Measurements from ENCODE around the gene RALGDS.

GRCh38 chr9:133143639-133144141 is 22.6 kb upstream of the RALGDS start:
- TF ChIP-seq ZNF331 (CRISPR knock-in tag; IDR thresholded peaks at IDR 0.05; ENCODE audit: low read depth) (no peak), CTCF (conservative IDR thresholded peaks at IDR 0.05; ENCODE audit: low read depth in 2 of 2) (no peak), POLR2AphosphoS5 (IDR thresholded peaks at IDR 0.05; ENCODE audit: low read depth) (no peak), EZH2 (IDR thresholded peaks at IDR 0.05; ENCODE audit: low read depth, unreplicated experiment) (no peak), EZH2phosphoT487 (IDR thresholded peaks at IDR 0.05; ENCODE audit: unreplicated experiment) (no peak), JUNB (IDR thresholded peaks at IDR 0.05; ENCODE audit: unreplicated experiment) (no peak)
- TF ChIP-seq, protein P1, sequence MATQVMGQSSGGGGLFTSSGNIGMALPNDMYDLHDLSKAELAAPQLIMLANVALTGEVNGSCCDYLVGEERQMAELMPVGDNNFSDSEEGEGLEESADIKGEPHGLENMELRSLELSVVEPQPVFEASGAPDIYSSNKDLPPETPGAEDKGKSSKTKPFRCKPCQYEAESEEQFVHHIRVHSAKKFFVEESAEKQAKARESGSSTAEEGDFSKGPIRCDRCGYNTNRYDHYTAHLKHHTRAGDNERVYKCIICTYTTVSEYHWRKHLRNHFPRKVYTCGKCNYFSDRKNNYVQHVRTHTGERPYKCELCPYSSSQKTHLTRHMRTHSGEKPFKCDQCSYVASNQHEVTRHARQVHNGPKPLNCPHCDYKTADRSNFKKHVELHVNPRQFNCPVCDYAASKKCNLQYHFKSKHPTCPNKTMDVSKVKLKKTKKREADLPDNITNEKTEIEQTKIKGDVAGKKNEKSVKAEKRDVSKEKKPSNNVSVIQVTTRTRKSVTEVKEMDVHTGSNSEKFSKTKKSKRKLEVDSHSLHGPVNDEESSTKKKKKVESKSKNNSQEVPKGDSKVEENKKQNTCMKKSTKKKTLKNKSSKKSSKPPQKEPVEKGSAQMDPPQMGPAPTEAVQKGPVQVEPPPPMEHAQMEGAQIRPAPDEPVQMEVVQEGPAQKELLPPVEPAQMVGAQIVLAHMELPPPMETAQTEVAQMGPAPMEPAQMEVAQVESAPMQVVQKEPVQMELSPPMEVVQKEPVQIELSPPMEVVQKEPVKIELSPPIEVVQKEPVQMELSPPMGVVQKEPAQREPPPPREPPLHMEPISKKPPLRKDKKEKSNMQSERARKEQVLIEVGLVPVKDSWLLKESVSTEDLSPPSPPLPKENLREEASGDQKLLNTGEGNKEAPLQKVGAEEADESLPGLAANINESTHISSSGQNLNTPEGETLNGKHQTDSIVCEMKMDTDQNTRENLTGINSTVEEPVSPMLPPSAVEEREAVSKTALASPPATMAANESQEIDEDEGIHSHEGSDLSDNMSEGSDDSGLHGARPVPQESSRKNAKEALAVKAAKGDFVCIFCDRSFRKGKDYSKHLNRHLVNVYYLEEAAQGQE (IDR thresholded peaks at IDR 0.05; ENCODE audit: unreplicated experiment) = no peak
